Esophagus squamous epithelium (tissue), 4 donors: ENCODE results near the gene STAP1.

Experiments
- CTCF ChIP-seq, 6 experiments: fragments of 450-650 bp in 4 of 6; fragments of 200-600 bp in 2 of 6; sonication (generic) in 2 of 6; IDR thresholded peaks; one replicate each; pipeline ENCODE4 v1.5.1; 2016 to 2019; ENCODE audit warnings: antibody characterized with exemption in 6 of 6, mild to moderate bottlenecking in 4 of 6, moderate library complexity in 4 of 6
- POLR2A ChIP-seq, 4 donors: fragments of 450-650 bp; IDR thresholded peaks; one replicate each; pipeline ENCODE4 v1.6.1; 2017; ENCODE audit warnings: antibody characterized with exemption in 4 of 4, mild to moderate bottlenecking in 4 of 4, moderate library complexity in 3 of 4

- TF ChIP-seq POLR2A (IDR thresholded peaks at IDR 0.05) (no peak), CTCF (IDR thresholded peaks at IDR 0.05) (no peak)
These were observed 46.2 kb downstream of the STAP1 start for GRCh38 chr4:67604749-67605148.
